HepG2 (cell line): ENCODE data around the gene TMEM127. TPM values are rescaled to one million over a fixed set of nuclear protein-coding genes. Genes with fewer than 3 reads are reported as not detected.

ENCODE experiments used
- ATAC-seq: fragments of 200-7000 bp; cut with Tn5 transposase; 3 replicates; pipeline ENCODE4 v1.9.1; 2020; ENCODE audit warnings: mild to moderate bottlenecking, moderate library complexity
- BruUV-seq: library from RNA; stranded (reverse); fragments of 400-500 nt; replicated peaks from 2 replicates; lab custom pipeline; 2021; lab: Mats Ljungman, UMichigan
- CTCF ChIA-PET: fragments of 300-600 bp; formaldehyde crosslinking; extraction: SDS; loops from one replicate; lab custom pipeline; 2021; ENCODE audit warnings: low total read pairs, inconsistent platforms, low intra/inter-chr PET ratio; lab: Yijun Ruan, JAX
- POLR2A ChIA-PET: fragments of 350-600 bp; sonication (Branson Sonifier 250); formaldehyde crosslinking; loops from one replicate; lab custom pipeline; 2020; ENCODE audit warnings: antibody characterized with exemption, inconsistent platforms; lab: Yijun Ruan, JAX
- DNase-seq: peaks from one replicate; pipeline ENCODE4 v3.0.0-alpha.2; 2015; ENCODE audit warnings: low spot score
- FAIRE-seq: peaks from 3 replicates; lab custom pipeline; 2011; peaks lifted over from hg19 to GRCh38; lab: Jason Lieb, UNC
- H2AFZ ChIP-seq: one replicate; pipeline ENCODE4 v1.6.1; 2011; ENCODE audit warnings: low read length, inconsistent platforms
- H3K27ac ChIP-seq: fragments of 300-600 bp; 3 replicates; pipeline ENCODE4 v1.8.0; 2011; ENCODE audit warnings: mixed run types, mild to moderate bottlenecking, mixed read lengths, low read length, inconsistent platforms; ENCODE audit not compliant: insufficient read depth; ENCODE audit errors: extremely low read length
- H3K27me3 ChIP-seq, 2 experiments: fragments of 200-600 bp in 1 of 2; 2 replicates in 1 of 2; 3 replicates in 1 of 2; pipeline versions ENCODE4 v1.6.0 to v1.8.0; 2011; ENCODE audit warnings: low read length in 2 of 2, mild to moderate bottlenecking in 2 of 2, moderate library complexity in 2 of 2, inconsistent platforms in 1 of 2; ENCODE audit not compliant: insufficient read depth in 2 of 2, control insufficient read depth in 1 of 2
- H3K36me3 ChIP-seq, 2 experiments: fragments of 200-600 bp in 1 of 2; replicated peaks in 1 of 2; 2 replicates in 1 of 2; 3 replicates in 1 of 2; pipeline versions ENCODE4 v1.5.1 to v1.8.0; 2011; ENCODE audit warnings: low read length in 2 of 2, inconsistent platforms in 1 of 2; ENCODE audit not compliant: insufficient read depth in 2 of 2, control insufficient read depth in 1 of 2
- H3K4me1 ChIP-seq: 2 replicates; pipeline ENCODE4 v1.5.1; 2012; ENCODE audit warnings: low read length, inconsistent platforms; ENCODE audit not compliant: insufficient read depth
- H3K4me2 ChIP-seq: 2 replicates; pipeline ENCODE4 v1.6.0; 2011; ENCODE audit warnings: low read depth, low read length, inconsistent platforms
- H3K4me3 ChIP-seq, 3 experiments: fragments of 200-600 bp in 1 of 3; sonication (generic), shearing (Covaris generic) in 1 of 3; replicated peaks in 1 of 3; 2 replicates each; pipeline ENCODE4 v1.5.1; 2011 to 2016; ENCODE audit warnings: low read length in 3 of 3, inconsistent platforms in 2 of 3, low read depth in 2 of 3, mild to moderate bottlenecking in 2 of 3, control low read depth in 1 of 3, mixed read lengths in 1 of 3; ENCODE audit not compliant: insufficient read depth in 1 of 3
- H3K79me2 ChIP-seq: one replicate; pipeline ENCODE4 v1.6.1; 2011; ENCODE audit warnings: low read length, inconsistent platforms; ENCODE audit not compliant: insufficient read depth
- H3K9ac ChIP-seq: 2 replicates; pipeline ENCODE4 v1.6.0; 2011; ENCODE audit warnings: mild to moderate bottlenecking, low read depth, low read length, inconsistent platforms; ENCODE audit not compliant: insufficient read depth
- H3K9me3 ChIP-seq: 2 replicates; pipeline ENCODE4 v1.5.1; 2012; ENCODE audit warnings: mild to moderate bottlenecking, low read length
- H4K20me1 ChIP-seq: 2 replicates; pipeline ENCODE4 v1.6.0; 2011; ENCODE audit warnings: inconsistent platforms, mild to moderate bottlenecking, low read length, moderate library complexity; ENCODE audit not compliant: insufficient read depth
- EP300 ChIP-seq, 3 experiments: sonication (generic) in 1 of 3; formaldehyde crosslinking in 1 of 3; IDR thresholded peaks; 2 replicates each; pipeline versions ENCODE4 v1.5.1 to v1.6.1; 2011 to 2020; ENCODE audit warnings: low read depth in 2 of 3, low read length in 2 of 3, borderline replicate concordance in 1 of 3, improper control_type of control experiment in 1 of 3, mild to moderate bottlenecking in 1 of 3, missing genetic modification reagents in 1 of 3, moderate library complexity in 1 of 3
- RBM22 ChIP-seq: fragments of 200-400 bp; formaldehyde crosslinking; optimal IDR thresholded peaks from 2 replicates; pipeline ENCODE3; 2017; ENCODE audit warnings: mild to moderate bottlenecking, low read length, moderate library complexity
- RFX5 ChIP-seq: IDR thresholded peaks from 2 replicates; pipeline ENCODE4 v1.6.1; 2011; ENCODE audit warnings: low read depth, low read length, improper control_type of control experiment
- SOX6 ChIP-seq, 2 experiments: fragments of 450-650 bp in 1 of 2; sonication (generic) in 1 of 2; formaldehyde crosslinking in 1 of 2; IDR thresholded peaks; 2 replicates each; pipeline versions ENCODE4 v1.4.0 to v1.6.1; 2017 to 2020; ENCODE audit warnings: antibody characterized with exemption in 1 of 2, mild to moderate bottlenecking in 1 of 2, missing genetic modification reagents in 1 of 2
- USF2 ChIP-seq, 2 experiments: sonication (generic) in 1 of 2; formaldehyde crosslinking in 1 of 2; IDR thresholded peaks; 2 replicates each; pipeline versions ENCODE4 v1.5.1 to v1.6.1; 2011 to 2020; ENCODE audit warnings: borderline replicate concordance in 1 of 2, low read depth in 1 of 2, low read length in 1 of 2, mild to moderate bottlenecking in 1 of 2, missing genetic modification reagents in 1 of 2, moderate library complexity in 1 of 2
- ZBTB8A ChIP-seq: sonication (generic); formaldehyde crosslinking; IDR thresholded peaks from 2 replicates; pipeline ENCODE4 v1.4.0; 2020; ENCODE audit warnings: mild to moderate bottlenecking, low read depth, missing genetic modification reagents, borderline replicate concordance
- ZNF17 ChIP-seq: sonication (generic); formaldehyde crosslinking; IDR thresholded peaks from 2 replicates; pipeline ENCODE4 v1.5.0; 2020; ENCODE audit warnings: mild to moderate bottlenecking, missing genetic modification reagents
- ZNF296 ChIP-seq: sonication (generic); formaldehyde crosslinking; conservative IDR thresholded peaks from 2 replicates; pipeline ENCODE4 v1.5.0; 2020; ENCODE audit warnings: mild to moderate bottlenecking, missing genetic modification reagents
- ZNF609 ChIP-seq: sonication (generic); formaldehyde crosslinking; IDR thresholded peaks from 2 replicates; pipeline ENCODE4 v1.4.0; 2020; ENCODE audit warnings: mild to moderate bottlenecking, missing genetic modification reagents, borderline replicate concordance
- ZSCAN12 ChIP-seq: sonication (generic); formaldehyde crosslinking; IDR thresholded peaks from 2 replicates; pipeline ENCODE4 v1.9.0; 2021; ENCODE audit warnings: mild to moderate bottlenecking, missing genetic modification reagents
- WGBS: methylation state at CpG from one replicate; pipeline ENCODE4 v1.1.6; 2017; ENCODE audit warnings: low lambda C conversion rate; 5-methylcytosine and 5-hydroxymethylcytosine counted together
- in situ Hi-C: cut with HindIII; loops from 2 replicates; pipeline ENCODE4 v1.10.0; 2017; ENCODE audit warnings: low pct_unique_long_range_greater_than_20kb; ENCODE audit not compliant: extremely low pct_ligation_motif_present
- intact Hi-C: fragments of 100-400 bp; cut with micrococcal nuclease; formaldehyde crosslinking; loops from one replicate; pipeline ENCODE4 v1.10.0; 2022; ENCODE audit not compliant: unreplicated experiment
- polyA plus RNA-seq, 8 experiments: library from polyadenylated mRNA; depleted of rRNA in 3 of 8; stranded (reverse) in 7 of 8; unstranded in 1 of 8; fragments of >200 nt; fragmentation: Illumina TruSeq in 4 of 8; extraction: Trizol in 4 of 8; gene quantifications; 2 replicates each; pipeline versions ENCODE4 v1.2.1 to v1.2.3, GENCODE V29; 2011 to 2016; ENCODE audit warnings: low read depth in 4 of 8, missing spikeins in 1 of 8, mixed read lengths in 1 of 8; ENCODE audit not compliant: insufficient read depth in 1 of 8
- total RNA-seq, 5 experiments: library from RNA; depleted of rRNA; stranded (reverse); fragments of >200 nt; fragmentation: Illumina TruSeq; extraction: Trizol; gene quantifications; 2 replicates each; pipeline ENCODE4 v1.2.3, GENCODE V29; 2016; ENCODE audit warnings: low read depth in 1 of 5

The TMEM127 gene
- total and polyA plus RNA-seq, 2 of the 13 experiments (the other 11 are each of a cell fraction or from before 2014, with no cell fraction given): 21.5 to 33.9 TPM

- BruUV-seq: no TSS peak
- Histone ChIP-seq H3K4me2 (no peak overlapping the region), H3K4me1 (no peaks in the 10 kb centered on the region), H3K9me3 (no peaks in the 10 kb centered on the region), H3K36me3 (peaks cover 0 to 3% of the 10 kb centered on the region in 2 experiments; a peak in 2 of 5 replicates), H3K27ac (no peak overlapping the region), H3K9ac (no peak overlapping the region), H3K4me3 (no peak overlapping the region), H4K20me1 (no peaks in the 10 kb centered on the region), H3K79me2 (no peaks in the 10 kb centered on the region), H3K27me3 (no peaks in the 10 kb centered on the region), H2AFZ (no peak overlapping the region)
- DNase-seq (no peak), FAIRE-seq (no peak), ATAC-seq (peak; percentile 8; the same call in 2 of the 3 replicates)
- intact Hi-C loops: no loop called here
- 91% methylated on average over 7 of the region's 8 CpGs for WGBS
- ChIA-PET POLR2A (interaction anchor here (1.0 to 3.9 kb wide), 2 partner anchors 14 to 37 kb away, joined by 3 to 19 read pairs; partner anchors contain the start of gene STARD7), CTCF (no interaction called here)
- in situ Hi-C loops: no loop called here
- TF ChIP-seq RFX5 (0 out of 2 replicates have a peak, but pooled peaks have one; percentile 4), ZBTB8A (CRISPR knock-in tag) (no peak), ZNF609 (no peak), ZNF17 (peak; percentile 91), EP300 (IDR thresholded peaks at IDR 0.05; ENCODE audit: low read depth in 2 of 2, low read length in 2 of 2) (no peak), EP300 (CRISPR knock-in tag; IDR thresholded peaks at IDR 0.05; ENCODE audit: borderline replicate concordance) (no peak), ZSCAN12 (CRISPR knock-in tag) (no peak), SOX6 (IDR thresholded peaks at IDR 0.05) (no peak), SOX6 (CRISPR knock-in tag; IDR thresholded peaks at IDR 0.05) (0 out of 2 replicates have a peak, but pooled peaks have one; percentile 15), USF2 (IDR thresholded peaks at IDR 0.05; ENCODE audit: low read depth, low read length) (no peak), USF2 (CRISPR knock-in tag; IDR thresholded peaks at IDR 0.05; ENCODE audit: borderline replicate concordance) (no peak), RBM22 (peak; percentile 21), ZNF296 (CRISPR knock-in tag) (no peak)
These were observed 20.0 kb downstream of the TMEM127 start for GRCh38 chr2:96245609-96246390.
